ENCODE measurements around the gene PLAC8. TPM values are rescaled to one million over a fixed set of nuclear protein-coding genes. Genes with fewer than 3 reads are reported as not detected.

PLAC8 gene, protein sequence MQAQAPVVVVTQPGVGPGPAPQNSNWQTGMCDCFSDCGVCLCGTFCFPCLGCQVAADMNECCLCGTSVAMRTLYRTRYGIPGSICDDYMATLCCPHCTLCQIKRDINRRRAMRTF
- total RNA-seq: 3.0 TPM

DNA sequence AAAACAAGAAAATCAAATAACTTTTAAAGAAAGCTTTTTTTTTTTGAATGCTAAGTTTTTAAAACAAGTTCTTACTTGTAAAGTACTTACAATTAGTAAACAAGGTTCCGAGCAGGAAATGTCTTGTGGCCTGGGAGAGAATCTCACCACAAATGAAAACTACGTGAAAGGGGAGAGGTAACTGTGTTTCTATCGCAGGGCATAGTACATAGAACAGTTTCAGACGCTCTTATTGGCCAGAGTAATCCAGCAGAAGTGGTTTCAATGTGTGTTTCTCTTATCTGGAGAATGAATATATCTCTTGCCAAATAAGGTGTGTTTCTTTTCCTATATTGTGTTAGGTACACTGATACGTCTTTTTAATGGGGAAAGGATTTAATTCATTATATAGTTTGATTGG, at the start of gene PLAC8:
PLAC8 (minus strand) TSS at position 154 of the 400 bp plus-strand sequence. CDS start 6,808 bp downstream, outside the sequence.

Other genes starting within 250 kb of the PLAC8 start
- gene SEC31A, start 223.6 kb downstream of the PLAC8 start, total RNA-seq: 268 TPM
- gene THAP9, start 214.0 kb downstream of the PLAC8 start, total RNA-seq: 31.2 TPM
- 30.0 TPM for gene LIN54, start 103.9 kb downstream of the PLAC8 start, total RNA-seq
- gene COPS4, start 79.5 kb downstream of the PLAC8 start, total RNA-seq: 88.5 TPM
- 15.3 TPM for gene COQ2, start 170.1 kb upstream of the PLAC8 start, total RNA-seq
- 0.93 TPM for gene HPSE, start 220.1 kb upstream of the PLAC8 start, total RNA-seq

Data from camera-type eye (tissue), 1 donor.